ENCODE results near the gene SEC16B. TPM values are rescaled to one million over a fixed set of nuclear protein-coding genes. Genes with fewer than 3 reads are reported as not detected.

Gene SEC16B
- total and polyA plus RNA-seq, 2 experiments from 2014 or later: 1.8 to 1.9 TPM

DNA sequence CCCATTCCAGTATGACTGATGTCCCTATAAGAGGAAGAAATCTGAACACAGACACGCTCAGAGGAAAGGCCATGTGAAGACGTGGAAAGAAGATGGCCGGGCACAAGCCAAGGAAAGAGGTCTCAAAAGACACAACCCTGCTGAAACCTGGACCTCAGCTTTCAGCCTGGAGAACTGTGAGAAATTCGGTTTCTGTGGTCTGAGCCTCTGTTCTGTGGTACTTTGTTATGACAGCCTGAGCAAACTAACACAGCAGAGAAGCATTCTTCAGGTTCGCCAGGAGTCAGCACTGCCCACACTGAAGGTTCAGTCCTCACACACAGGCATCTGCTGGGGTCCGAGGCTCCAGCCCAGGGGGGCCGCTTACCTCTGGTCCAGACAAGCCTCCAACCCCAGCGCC is 37.7 kb downstream of the SEC16B start:
- H4K20me1 ChIP-seq (ENCODE audit: insufficient read depth): no peaks in the 10 kb centered on the region
- in situ Hi-C loops (cut with MboI): no loop called here
- H3K9me3 ChIP-seq (ENCODE audit: low read depth): no peaks in the 10 kb centered on the region
- 85 to 90% methylated on average over 8 of the region's 8 CpGs for WGBS, 2 experiments (ENCODE audit: low coverage in 1 of 2, low lambda C conversion rate in 2 of 2, missing lambda C conversion rate in 2 of 2)
- H2AFZ ChIP-seq: no peak overlapping the region
- DNase-seq: no peak
- no peaks in the 10 kb centered on the region for H3K27me3 ChIP-seq (replicated peaks; ENCODE audit: insufficient read depth)
- H3K36me3 ChIP-seq (ENCODE audit: low read depth): no peaks in the 10 kb centered on the region
- no peak overlapping the region for H3K4me3 ChIP-seq
- TF ChIP-seq EZH2phosphoT487 (IDR thresholded peaks at IDR 0.05; ENCODE audit: insufficient read depth, low read depth): no peak
- TF ChIP-seq EZH2 (IDR thresholded peaks at IDR 0.05; ENCODE audit: insufficient read depth, poor library complexity, severe bottlenecking): no peak
- no peak overlapping the region for H3K4me2 ChIP-seq (ENCODE audit: unreplicated experiment)
- no peaks in the 10 kb centered on the region for H3K79me2 ChIP-seq (ENCODE audit: insufficient read depth)
- H3F3A ChIP-seq (ENCODE audit: insufficient read depth): peaks cover 20% of the 10 kb centered on the region
- H3K9me2 ChIP-seq (ENCODE audit: insufficient read depth): no peaks in the 10 kb centered on the region
- no peak overlapping the region for H3K27ac ChIP-seq
- H3K9ac ChIP-seq: no peak overlapping the region
- peaks cover 23% of the 10 kb centered on the region for H3K4me1 ChIP-seq (ENCODE audit: insufficient read depth)

DNA sequence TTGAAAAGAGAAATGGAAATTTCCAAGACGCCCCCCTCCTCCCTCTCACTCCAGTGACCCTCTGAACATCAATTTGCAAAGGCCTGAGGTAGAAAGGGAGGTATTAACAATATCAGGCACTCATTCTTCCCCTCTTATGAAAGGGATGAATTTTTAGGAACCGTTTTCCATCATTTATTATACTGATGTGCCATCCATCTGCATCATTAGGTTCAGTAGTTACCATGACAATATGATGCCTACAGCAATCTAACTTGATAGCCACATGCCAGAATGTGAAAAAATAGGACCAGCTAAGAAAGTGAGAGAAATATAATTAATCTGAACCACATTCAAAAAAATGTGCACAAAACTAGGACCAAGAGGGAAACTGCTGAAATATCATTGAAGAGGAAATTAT is 40.9 kb downstream of the SEC16B start:
- H3K4me1 ChIP-seq (ENCODE audit: insufficient read depth): peaks cover 38% of the 10 kb centered on the region
- DNase-seq: no peak
- H3K9ac ChIP-seq: no peak overlapping the region
- no peak overlapping the region for H3K27ac ChIP-seq
- no peaks in the 10 kb centered on the region for H3K9me3 ChIP-seq (ENCODE audit: low read depth)
- H3K9me2 ChIP-seq (ENCODE audit: insufficient read depth): no peaks in the 10 kb centered on the region
- WGBS, 2 experiments (ENCODE audit: low coverage in 1 of 2, low lambda C conversion rate in 2 of 2, missing lambda C conversion rate in 2 of 2): 75 to 80% methylated on average over 2 of the region's 2 CpGs
- H3K4me3 ChIP-seq: no peak overlapping the region
- peaks cover 41% of the 10 kb centered on the region for H3F3A ChIP-seq (ENCODE audit: insufficient read depth)
- H4K20me1 ChIP-seq (ENCODE audit: insufficient read depth): no peaks in the 10 kb centered on the region
- no peak for TF ChIP-seq EZH2phosphoT487 (IDR thresholded peaks at IDR 0.05; ENCODE audit: insufficient read depth, low read depth)
- TF ChIP-seq EZH2 (IDR thresholded peaks at IDR 0.05; ENCODE audit: insufficient read depth, poor library complexity, severe bottlenecking): no peak
- no peak overlapping the region for H2AFZ ChIP-seq
- in situ Hi-C loops (cut with MboI): no loop called here
- no peak overlapping the region for H3K4me2 ChIP-seq (ENCODE audit: unreplicated experiment)
- no peaks in the 10 kb centered on the region for H3K36me3 ChIP-seq (ENCODE audit: low read depth)
- H3K79me2 ChIP-seq (ENCODE audit: insufficient read depth): no peaks in the 10 kb centered on the region
- H3K27me3 ChIP-seq (replicated peaks; ENCODE audit: insufficient read depth): no peaks in the 10 kb centered on the region

DNA sequence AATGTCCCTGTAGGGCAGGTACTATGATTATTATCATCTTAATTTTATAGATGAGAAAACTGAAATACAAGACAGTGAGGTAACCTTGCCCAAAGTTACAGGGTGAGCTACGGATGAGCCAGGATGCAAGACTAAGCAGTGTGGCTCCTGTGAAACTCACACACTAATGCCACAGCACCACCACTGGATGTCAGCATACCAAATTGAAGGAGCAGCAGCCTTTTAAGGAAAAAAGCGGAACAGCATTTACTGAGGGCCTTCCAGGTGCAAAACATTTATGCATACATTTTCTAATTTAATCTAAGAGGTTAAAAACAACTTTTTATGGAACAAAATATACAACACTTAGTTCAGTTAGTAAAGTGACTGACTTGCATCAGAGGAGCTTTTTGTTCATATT is 41.7 kb downstream of the SEC16B start:
- in situ Hi-C loops (cut with MboI): no loop called here
- H3K4me2 ChIP-seq (ENCODE audit: unreplicated experiment): peak overlapping the region; percentile 49

DNA sequence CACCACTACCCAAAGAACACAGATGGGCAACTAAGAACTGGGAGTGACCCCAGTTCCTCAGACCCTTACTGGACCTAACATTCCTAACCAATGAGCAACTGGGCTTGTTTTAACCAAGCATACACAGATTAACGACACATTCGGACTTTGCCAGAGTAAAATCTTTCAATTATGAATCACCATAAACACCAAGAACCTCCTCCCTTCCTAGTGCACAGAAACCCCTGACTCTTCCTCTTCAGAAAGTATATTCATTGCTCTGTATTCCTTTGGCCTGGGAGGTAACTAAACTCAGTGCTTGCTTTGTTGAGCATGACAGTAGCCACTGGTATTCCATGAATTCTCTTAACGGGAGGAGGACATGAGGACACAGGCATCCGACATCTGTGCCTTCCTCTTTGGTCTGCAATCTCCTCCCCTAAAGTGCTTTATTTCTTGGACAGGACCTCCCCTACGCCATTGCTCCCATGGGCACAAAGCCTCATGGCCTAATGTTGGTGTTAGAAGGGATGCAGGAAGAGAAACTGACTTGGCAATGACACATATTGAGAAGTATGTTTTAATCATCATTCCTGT is 42.7 kb downstream of the SEC16B start:
- Histone ChIP-seq H3K9me3 (ENCODE audit: low read depth) (no peaks in the 10 kb centered on the region), H3F3A (ENCODE audit: insufficient read depth) (peaks cover 41% of the 10 kb centered on the region), H3K27ac (peak overlapping the region; percentile 59), H3K9me2 (ENCODE audit: insufficient read depth) (no peaks in the 10 kb centered on the region), H3K36me3 (ENCODE audit: low read depth) (no peaks in the 10 kb centered on the region), H4K20me1 (ENCODE audit: insufficient read depth) (no peaks in the 10 kb centered on the region), H3K4me2 (ENCODE audit: unreplicated experiment) (peak overlapping the region; percentile 49), H3K27me3 (replicated peaks; ENCODE audit: insufficient read depth) (no peaks in the 10 kb centered on the region), H3K4me3 (no peak overlapping the region; the same call in 1 of the 2 replicates), H3K4me1 (ENCODE audit: insufficient read depth) (peaks cover 32% of the 10 kb centered on the region), H3K9ac (no peak overlapping the region), H3K79me2 (ENCODE audit: insufficient read depth) (no peaks in the 10 kb centered on the region), H2AFZ (peak overlapping the region; percentile 47)
- DNase-seq: peak; percentile 79
- 23 to 27% methylated on average over 5 of the region's 5 CpGs for WGBS, 2 experiments (ENCODE audit: low coverage in 1 of 2, low lambda C conversion rate in 2 of 2, missing lambda C conversion rate in 2 of 2)
- TF ChIP-seq EZH2 (IDR thresholded peaks at IDR 0.05; ENCODE audit: insufficient read depth, poor library complexity, severe bottlenecking) (no peak), EZH2phosphoT487 (IDR thresholded peaks at IDR 0.05; ENCODE audit: insufficient read depth, low read depth) (no peak)
- in situ Hi-C loops (cut with MboI): no loop called here

More for the DNA sequence above, 41.7 kb downstream of the SEC16B start:
- 75 to 83% methylated on average over 2 of the region's 2 CpGs for WGBS, 2 experiments (ENCODE audit: low coverage in 1 of 2, low lambda C conversion rate in 2 of 2, missing lambda C conversion rate in 2 of 2)
- no peak overlapping the region; the same call in 1 of the 2 replicates for H3K27ac ChIP-seq
- H3K9me3 ChIP-seq (ENCODE audit: low read depth): no peaks in the 10 kb centered on the region
- H3F3A ChIP-seq (ENCODE audit: insufficient read depth): peaks cover 41% of the 10 kb centered on the region
- peak; percentile 47 for DNase-seq
- TF ChIP-seq EZH2phosphoT487 (IDR thresholded peaks at IDR 0.05; ENCODE audit: insufficient read depth, low read depth) (no peak), EZH2 (IDR thresholded peaks at IDR 0.05; ENCODE audit: insufficient read depth, poor library complexity, severe bottlenecking) (no peak)
- H3K27me3 ChIP-seq (replicated peaks; ENCODE audit: insufficient read depth): no peaks in the 10 kb centered on the region
- no peak overlapping the region for H2AFZ ChIP-seq
- no peak overlapping the region for H3K4me3 ChIP-seq
- no peaks in the 10 kb centered on the region for H3K36me3 ChIP-seq (ENCODE audit: low read depth)
- no peak overlapping the region for H3K9ac ChIP-seq
- peaks cover 32% of the 10 kb centered on the region for H3K4me1 ChIP-seq (ENCODE audit: insufficient read depth)
- H3K79me2 ChIP-seq (ENCODE audit: insufficient read depth): no peaks in the 10 kb centered on the region
- no peaks in the 10 kb centered on the region for H4K20me1 ChIP-seq (ENCODE audit: insufficient read depth)
- H3K9me2 ChIP-seq (ENCODE audit: insufficient read depth): no peaks in the 10 kb centered on the region

Data from GM23248 (cell line).